Measurements from ENCODE around the gene DEPDC5.

DNA sequence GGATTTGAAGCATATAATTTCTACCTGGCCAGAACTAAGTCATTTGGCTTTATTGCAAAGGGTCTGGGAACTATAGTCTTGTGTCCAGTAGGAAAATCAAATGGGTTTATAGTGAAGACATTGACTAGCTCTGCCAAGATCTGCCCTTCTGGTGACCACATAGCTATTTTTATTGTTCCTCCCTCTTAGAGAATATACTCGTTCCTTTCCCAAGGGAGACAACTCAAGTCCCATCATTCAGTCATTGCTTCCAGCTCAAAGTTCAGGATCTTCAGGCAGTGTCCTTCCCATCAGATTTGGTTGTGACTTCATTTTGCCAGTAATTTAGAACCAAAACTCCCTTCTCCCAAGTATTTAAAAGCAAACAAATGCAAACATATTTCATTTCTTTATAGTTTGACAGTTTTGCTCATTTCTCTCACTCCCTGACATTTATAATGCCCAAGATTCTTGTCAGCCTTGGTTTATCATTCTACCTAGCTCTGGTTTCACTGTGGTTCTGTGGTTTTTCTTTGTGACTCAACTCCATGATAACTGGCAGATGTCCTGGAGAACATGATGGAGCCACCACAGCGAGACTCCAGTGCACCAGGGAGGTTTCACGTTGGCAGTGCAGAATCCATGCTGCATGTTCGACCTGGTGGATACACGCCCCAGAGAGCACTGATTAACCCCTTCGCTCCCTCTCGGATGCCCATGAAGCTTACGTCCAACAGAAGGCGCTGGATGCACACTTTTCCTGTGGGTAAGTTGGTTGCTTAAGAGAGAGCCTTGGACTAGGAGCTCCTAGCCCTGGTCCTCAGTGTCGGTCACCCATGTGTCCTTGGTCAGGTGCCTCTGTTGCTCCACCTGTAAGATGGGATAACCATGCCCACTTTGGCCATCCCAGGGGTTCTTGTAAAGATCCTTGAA lies 64.9 kb downstream of the DEPDC5 start:
- TF ChIP-seq, protein P1, sequence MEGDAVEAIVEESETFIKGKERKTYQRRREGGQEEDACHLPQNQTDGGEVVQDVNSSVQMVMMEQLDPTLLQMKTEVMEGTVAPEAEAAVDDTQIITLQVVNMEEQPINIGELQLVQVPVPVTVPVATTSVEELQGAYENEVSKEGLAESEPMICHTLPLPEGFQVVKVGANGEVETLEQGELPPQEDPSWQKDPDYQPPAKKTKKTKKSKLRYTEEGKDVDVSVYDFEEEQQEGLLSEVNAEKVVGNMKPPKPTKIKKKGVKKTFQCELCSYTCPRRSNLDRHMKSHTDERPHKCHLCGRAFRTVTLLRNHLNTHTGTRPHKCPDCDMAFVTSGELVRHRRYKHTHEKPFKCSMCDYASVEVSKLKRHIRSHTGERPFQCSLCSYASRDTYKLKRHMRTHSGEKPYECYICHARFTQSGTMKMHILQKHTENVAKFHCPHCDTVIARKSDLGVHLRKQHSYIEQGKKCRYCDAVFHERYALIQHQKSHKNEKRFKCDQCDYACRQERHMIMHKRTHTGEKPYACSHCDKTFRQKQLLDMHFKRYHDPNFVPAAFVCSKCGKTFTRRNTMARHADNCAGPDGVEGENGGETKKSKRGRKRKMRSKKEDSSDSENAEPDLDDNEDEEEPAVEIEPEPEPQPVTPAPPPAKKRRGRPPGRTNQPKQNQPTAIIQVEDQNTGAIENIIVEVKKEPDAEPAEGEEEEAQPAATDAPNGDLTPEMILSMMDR (IDR thresholded peaks at IDR 0.05; ENCODE audit: low read depth, low read length): no peak
- TF ChIP-seq MYC (IDR thresholded peaks at IDR 0.05; ENCODE audit: low read depth, low read length) (no peak), POLR2A (IDR thresholded peaks at IDR 0.05; ENCODE audit: extremely low read depth, insufficient read length) (no peak)

Measured in NB4 (cell line).